Activated naive CD4-positive, alpha-beta T cell treated with anti-CD3 and anti-CD28 coated beads, Interleukin-2, amount 50 U/mL, for 24 hours (primary cell): ENCODE results near the gene PTPN18.
A peak's percentile ranks its signal among the peaks of the same experiment; 100 is the strongest.
"Not testable (repeated sequence)": the region's sequence is repeated elsewhere in the genome, so short reads cannot be mapped to it uniquely, and the experiment has no call there.

Experiments used
- H3K27ac Mint-ChIP-seq: one replicate; pipeline ENCODE4 v1.8.0; 2021; ENCODE audit warnings: mild to moderate bottlenecking, mixed read lengths
- H3K27me3 Mint-ChIP-seq: one replicate; pipeline ENCODE4 v1.8.0; 2021; ENCODE audit warnings: mixed read lengths
- H3K36me3 Mint-ChIP-seq: one replicate; pipeline ENCODE4 v1.8.0; 2021; ENCODE audit warnings: mixed read lengths
- H3K4me1 Mint-ChIP-seq: one replicate; pipeline ENCODE4 v1.8.0; 2021; ENCODE audit warnings: mixed read lengths
- H3K4me3 Mint-ChIP-seq: one replicate; pipeline ENCODE4 v1.8.0; 2021; ENCODE audit warnings: mild to moderate bottlenecking, mixed read lengths
- H3K9me3 Mint-ChIP-seq: one replicate; pipeline ENCODE4 v1.8.0; 2021; ENCODE audit warnings: mixed read lengths

The PTPN18 gene

DNA sequence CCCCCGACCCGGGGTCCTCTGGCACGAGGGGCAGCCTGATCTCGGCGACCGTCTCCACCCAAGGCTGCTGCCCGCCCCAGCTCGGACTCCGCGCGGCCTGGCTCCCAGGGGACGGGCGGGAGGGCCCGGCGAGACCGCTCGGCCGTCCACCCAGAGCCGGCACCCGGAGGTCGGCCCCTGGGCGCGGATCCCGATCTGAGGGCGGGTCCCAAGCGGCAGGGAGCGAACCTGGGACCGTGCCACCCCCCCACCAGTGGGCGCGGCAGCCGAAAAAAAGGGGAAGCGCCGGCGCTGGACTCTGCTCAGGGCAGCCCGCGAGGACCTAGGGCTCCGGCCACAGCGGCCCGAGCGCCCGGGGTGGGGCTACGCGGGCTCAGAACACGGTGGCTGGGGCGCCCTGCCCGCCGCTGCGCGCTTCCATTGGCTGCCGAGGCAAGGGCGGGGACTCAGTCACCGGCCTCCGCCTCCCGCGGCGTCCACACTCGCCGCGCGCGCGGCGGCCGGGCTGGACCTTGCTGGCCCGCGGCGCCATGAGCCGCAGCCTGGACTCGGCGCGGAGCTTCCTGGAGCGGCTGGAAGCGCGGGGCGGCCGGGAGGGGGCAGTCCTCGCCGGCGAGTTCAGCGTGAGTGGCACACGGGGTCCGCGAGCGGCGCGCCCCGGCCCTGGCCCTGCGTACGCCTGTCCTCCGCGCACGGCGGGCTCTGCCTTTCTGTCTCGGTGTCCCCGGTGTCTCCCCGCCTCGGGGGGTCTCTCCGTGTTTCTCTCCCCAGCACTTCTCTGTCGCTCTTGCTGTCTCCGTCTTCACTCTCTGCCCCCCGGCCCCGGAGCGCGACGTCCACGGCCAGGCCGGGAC is at the start of gene PTPN18:
Gene PTPN18, plus strand, starts transcription at position 479 of the 854 bp plus-strand sequence. Its CDS starts 52 bp downstream, at position 531.
- no peak within 1 kb of the TSS for H3K27ac Mint-ChIP-seq
- no peaks in the 10 kb centered on the region for H3K9me3 Mint-ChIP-seq
- peaks cover 16% of the 10 kb centered on the region for H3K4me1 Mint-ChIP-seq
- peak within 1 kb of the TSS; percentile 80 for H3K4me3 Mint-ChIP-seq
- peaks cover 2% of the 10 kb centered on the region for H3K36me3 Mint-ChIP-seq
- no peaks in the 10 kb centered on the region for H3K27me3 Mint-ChIP-seq

DNA sequence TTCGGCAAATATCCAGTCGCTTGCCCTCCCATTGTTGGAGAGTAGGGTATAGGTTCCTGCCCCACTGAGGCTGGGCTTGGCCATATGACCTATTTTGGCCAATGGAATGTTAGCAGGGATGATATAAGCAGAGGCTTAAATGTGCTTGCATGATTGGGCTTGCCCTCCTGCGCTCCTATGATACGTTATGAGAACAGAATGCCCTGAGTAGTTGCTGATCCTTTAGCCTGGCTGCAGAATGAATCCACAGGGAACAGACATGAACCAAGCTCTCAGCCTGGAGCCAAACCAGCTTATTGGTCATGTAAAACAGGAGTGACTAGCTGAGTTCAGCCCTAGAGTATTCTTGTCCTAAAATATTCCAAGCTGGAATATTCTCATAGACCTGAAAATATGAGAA is 48.0 kb upstream of the PTPN18 start:
- Mint-ChIP-seq H3K36me3 (no peaks in the 10 kb centered on the region), H3K27me3 (peaks cover 2% of the 10 kb centered on the region), H3K4me1 (no peaks in the 10 kb centered on the region), H3K27ac (no peak overlapping the region), H3K4me3 (no peak overlapping the region), H3K9me3 (no peaks in the 10 kb centered on the region)

DNA sequence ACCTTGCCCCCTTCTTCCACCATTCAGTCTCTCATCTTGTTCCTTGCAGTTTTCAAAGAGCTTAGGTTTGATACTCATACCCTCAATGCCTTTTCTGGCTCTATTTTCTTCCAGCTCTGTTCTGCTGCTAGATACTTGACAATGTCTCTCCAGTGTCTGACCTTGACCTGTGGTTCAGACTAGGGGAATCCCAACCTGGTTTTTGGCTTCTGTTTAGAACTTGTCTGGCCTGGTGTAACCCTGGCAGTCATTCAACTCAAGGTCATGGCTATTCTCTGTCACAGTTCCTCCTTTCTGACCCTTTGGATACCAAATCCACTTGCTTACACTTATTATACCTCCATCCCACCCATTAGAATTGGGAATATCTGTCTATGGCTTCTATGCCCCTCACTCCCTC is 45.0 kb upstream of the PTPN18 start:
- Mint-ChIP-seq H3K4me1 (no peaks in the 10 kb centered on the region), H3K36me3 (no peaks in the 10 kb centered on the region), H3K4me3 (no peak overlapping the region), H3K27me3 (no peaks in the 10 kb centered on the region), H3K9me3 (no peaks in the 10 kb centered on the region), H3K27ac (no peak overlapping the region)

- Mint-ChIP-seq H3K4me3 (no peak overlapping the region), H3K9me3 (no peaks in the 10 kb centered on the region), H3K4me1 (no peaks in the 10 kb centered on the region), H3K36me3 (no peaks in the 10 kb centered on the region), H3K27ac (no peak overlapping the region), H3K27me3 (no peaks in the 10 kb centered on the region)
Measured at GRCh38 chr2:130313812-130314334, 42.0 kb upstream of the PTPN18 start.

GRCh38 chr2:130314377-130314776 is 41.5 kb upstream of the PTPN18 start:
- no peaks in the 10 kb centered on the region for H3K36me3 Mint-ChIP-seq
- no peaks in the 10 kb centered on the region for H3K27me3 Mint-ChIP-seq
- H3K9me3 Mint-ChIP-seq = no peaks in the 10 kb centered on the region
- H3K4me3 Mint-ChIP-seq = no peak overlapping the region
- no peak overlapping the region for H3K27ac Mint-ChIP-seq
- no peaks in the 10 kb centered on the region for H3K4me1 Mint-ChIP-seq

DNA sequence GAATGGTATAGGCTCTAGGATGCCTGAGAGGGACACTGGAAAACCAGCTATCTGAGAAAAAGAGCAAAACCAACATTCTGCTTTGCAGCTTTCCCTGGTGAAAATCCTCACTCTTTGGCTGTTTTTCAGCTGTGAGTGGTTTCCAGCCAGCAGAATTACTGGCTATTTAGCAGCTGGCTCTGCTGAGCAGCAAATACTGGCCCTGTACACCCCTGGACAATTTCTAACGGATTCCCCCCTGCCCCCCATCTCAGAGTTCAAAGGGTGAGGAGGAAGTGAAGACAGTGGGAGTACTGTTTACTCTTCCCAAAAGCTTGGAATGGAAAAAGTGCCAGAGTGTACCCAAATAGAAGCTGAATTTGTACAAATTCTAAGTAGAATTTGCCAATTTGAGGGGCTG is 39.3 kb upstream of the PTPN18 start:
- no peaks in the 10 kb centered on the region for H3K36me3 Mint-ChIP-seq
- H3K9me3 Mint-ChIP-seq = no peaks in the 10 kb centered on the region
- no peak overlapping the region for H3K4me3 Mint-ChIP-seq
- H3K4me1 Mint-ChIP-seq = no peaks in the 10 kb centered on the region
- H3K27me3 Mint-ChIP-seq = peaks cover 3% of the 10 kb centered on the region
- H3K27ac Mint-ChIP-seq = no peak overlapping the region

DNA sequence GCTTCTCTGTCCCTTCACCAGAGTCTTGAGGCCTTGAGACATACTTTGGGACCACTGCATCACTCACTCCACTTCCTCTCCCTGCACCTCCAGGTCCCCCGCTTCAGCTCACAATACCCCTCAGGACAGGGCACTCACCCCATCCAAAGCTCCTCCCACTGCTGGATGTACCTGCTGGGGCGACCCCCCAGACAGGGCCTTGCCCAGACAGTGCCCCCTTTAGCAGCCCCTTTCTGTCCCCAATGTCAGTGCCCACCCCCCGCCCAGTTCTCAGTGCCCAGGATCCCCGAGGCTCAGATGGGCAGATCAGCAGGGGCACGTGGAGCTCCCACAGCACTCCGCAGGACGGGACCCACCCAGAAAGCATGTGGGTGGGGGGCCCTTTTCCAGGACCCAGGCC is 37.0 kb upstream of the PTPN18 start:
- Mint-ChIP-seq H3K4me1 (no peaks in the 10 kb centered on the region), H3K9me3 (no peaks in the 10 kb centered on the region), H3K27ac (no peak overlapping the region), H3K36me3 (no peaks in the 10 kb centered on the region), H3K27me3 (peaks cover 4% of the 10 kb centered on the region), H3K4me3 (no peak overlapping the region)

DNA sequence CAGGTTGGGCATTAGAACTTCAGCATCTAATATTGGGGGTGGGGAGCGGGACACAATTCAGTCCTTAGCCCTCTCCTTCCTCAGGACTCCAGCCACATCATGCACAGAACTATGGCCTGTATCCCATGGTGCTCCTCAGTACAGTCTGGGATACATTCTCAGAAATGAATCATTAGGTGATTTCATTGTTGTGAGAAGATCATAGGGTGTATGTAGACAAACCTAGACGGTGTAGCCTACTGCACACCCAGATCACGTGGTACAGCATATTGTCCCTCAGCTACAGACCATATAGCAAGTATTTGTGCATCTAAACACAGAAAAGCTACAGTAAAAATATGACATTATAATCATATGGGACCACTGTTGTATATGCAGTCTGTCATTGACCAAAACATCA is 36.3 kb upstream of the PTPN18 start:
- Mint-ChIP-seq H3K9me3 (no peaks in the 10 kb centered on the region), H3K36me3 (no peaks in the 10 kb centered on the region), H3K4me3 (no peak overlapping the region), H3K4me1 (no peaks in the 10 kb centered on the region), H3K27me3 (peaks cover 4% of the 10 kb centered on the region), H3K27ac (no peak overlapping the region)

DNA sequence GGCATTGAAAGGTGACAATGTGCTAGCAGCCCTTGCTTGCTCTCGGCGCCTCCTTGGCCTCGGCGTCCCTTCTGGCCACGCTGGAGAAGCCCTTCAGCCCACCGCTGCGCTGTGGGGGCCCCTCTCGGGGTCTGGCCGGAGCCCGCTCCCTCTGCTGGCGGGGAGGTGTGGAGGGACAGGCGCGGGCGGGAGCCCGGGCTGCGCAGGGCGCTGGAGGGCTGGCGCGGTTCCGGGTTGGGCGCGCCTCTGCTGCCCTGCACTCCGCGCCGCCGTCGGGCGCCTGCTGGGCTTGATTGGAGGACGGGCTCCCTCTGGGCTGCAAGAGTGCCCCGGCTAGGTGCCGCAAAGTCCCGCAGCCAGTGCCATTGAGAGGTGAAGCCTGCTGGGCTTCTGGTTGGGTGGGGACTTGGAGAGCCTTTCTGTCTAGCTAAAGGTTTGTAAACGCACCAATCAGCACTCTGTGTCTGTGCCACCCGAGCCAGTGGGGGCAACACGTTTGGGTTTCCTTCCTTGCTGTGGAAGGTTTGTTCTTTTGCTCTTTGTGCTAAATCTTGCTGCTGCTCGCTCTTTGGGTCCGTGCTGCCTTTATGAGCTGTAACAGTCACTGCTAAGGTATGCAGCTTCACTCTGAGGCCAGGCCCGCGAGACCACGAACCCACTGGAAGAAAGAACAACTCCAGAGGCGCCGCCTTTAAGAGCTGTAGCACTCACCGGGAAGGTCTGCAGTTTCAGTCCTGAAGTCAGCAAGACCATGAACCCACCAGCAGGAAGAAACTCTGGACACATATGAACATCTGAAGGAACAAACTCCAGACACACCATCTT is 27.9 kb upstream of the PTPN18 start:
- H3K27ac Mint-ChIP-seq = no peak overlapping the region
- H3K27me3 Mint-ChIP-seq = peaks cover 25% of the 10 kb centered on the region
- no peaks in the 10 kb centered on the region for H3K9me3 Mint-ChIP-seq
- no peak overlapping the region for H3K4me3 Mint-ChIP-seq
- H3K4me1 Mint-ChIP-seq = peaks cover 5% of the 10 kb centered on the region
- no peaks in the 10 kb centered on the region for H3K36me3 Mint-ChIP-seq

DNA sequence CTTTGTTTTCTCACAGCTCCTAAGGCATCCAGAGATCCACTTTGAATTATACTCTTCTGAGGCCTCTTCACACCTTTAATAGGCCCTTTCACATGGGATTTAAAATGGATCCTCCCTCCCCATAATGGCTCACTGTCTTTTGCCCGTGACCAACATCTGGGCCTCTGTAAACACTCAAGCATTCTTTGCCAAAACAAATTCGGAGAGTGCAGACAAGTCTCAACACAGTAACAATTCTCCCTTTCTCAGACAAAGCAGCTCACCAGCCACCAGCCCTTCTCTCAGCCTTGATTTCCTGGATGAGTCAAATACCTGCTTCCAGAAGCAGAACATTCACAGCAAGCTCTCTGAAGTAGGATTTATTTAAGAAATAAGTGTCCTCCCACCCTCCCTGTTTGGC is 27.1 kb upstream of the PTPN18 start:
- H3K27me3 Mint-ChIP-seq = peaks cover 25% of the 10 kb centered on the region

DNA sequence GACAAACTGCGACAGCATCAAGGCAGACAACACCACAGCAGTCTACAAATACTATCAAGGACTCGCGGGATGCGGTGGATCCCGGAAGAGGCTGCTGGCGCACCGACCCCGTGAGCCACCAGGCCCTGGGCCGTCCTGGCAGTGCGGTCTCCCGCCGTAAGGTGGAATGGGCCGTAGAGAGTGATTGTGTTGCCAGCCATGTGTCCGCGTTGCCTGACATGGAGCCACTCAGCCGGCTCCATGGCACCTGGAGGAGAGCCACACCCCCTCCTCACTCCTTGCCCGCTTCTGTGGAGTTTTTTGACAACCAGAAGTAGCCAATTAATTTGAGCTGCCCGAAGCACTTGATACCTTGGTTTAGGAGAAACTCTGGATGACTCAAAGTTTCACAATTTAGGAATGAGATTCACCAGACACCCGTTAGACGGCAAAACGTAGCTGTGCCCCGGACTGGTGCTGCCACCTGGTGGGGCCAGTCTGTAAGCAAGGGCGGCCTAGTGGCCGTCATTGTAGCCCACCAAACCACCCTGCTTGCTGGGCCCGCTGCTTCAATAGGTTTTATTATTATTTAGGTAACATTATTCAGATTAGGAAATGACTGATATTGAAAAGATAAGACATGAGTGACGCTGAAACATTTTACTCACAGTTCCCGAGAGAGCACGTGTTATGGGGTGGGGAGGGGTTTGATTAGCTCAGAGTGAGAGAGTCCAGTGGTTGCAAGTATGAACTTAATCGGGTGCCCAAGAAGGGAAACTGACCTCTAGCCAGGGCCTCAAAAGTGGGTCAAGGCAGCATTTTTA is 23.4 kb upstream of the PTPN18 start:
- H3K36me3 Mint-ChIP-seq = no peaks in the 10 kb centered on the region
- H3K9me3 Mint-ChIP-seq = no peaks in the 10 kb centered on the region
- peaks cover 5% of the 10 kb centered on the region for H3K4me1 Mint-ChIP-seq
- H3K27ac Mint-ChIP-seq = no peak overlapping the region
- H3K4me3 Mint-ChIP-seq = peak overlapping the region; percentile 58
- peaks cover 16% of the 10 kb centered on the region for H3K27me3 Mint-ChIP-seq

More for the DNA sequence above, 27.1 kb upstream of the PTPN18 start:
- Mint-ChIP-seq H3K9me3 (no peaks in the 10 kb centered on the region), H3K4me3 (no peak overlapping the region), H3K36me3 (no peaks in the 10 kb centered on the region), H3K4me1 (peaks cover 5% of the 10 kb centered on the region), H3K27ac (no peak overlapping the region)

GRCh38 chr2:130333253-130333652 is 22.6 kb upstream of the PTPN18 start:
- not testable (repeated sequence) for H3K36me3 Mint-ChIP-seq, H3K4me1 Mint-ChIP-seq, H3K9me3 Mint-ChIP-seq, H3K27ac Mint-ChIP-seq, H3K4me3 Mint-ChIP-seq
- peaks cover 16% of the 10 kb centered on the region for H3K27me3 Mint-ChIP-seq

DNA sequence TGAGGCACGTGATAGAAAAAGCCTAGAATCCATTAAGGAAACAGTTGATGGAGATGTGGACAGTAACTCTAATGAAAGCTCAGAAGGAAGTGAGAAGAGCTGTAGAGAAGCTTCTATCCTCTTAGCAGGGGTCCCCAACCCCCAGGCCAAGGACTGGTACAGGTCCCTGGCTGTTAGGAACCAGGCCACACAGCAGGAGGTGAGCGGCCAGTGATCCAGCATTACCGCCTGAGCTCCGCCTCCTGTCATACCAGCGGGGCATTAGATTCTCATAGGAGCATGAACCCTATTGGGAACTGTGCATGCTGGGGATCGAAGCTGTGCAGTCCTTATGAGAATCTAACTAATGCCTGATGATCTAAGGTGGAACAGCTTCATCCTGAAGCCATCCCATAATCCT is 21.8 kb upstream of the PTPN18 start:
- Mint-ChIP-seq H3K36me3 (peaks cover 5% of the 10 kb centered on the region), H3K9me3 (no peaks in the 10 kb centered on the region), H3K4me1 (peaks cover 5% of the 10 kb centered on the region), H3K4me3 (no peak overlapping the region), H3K27me3 (peaks cover 10% of the 10 kb centered on the region), H3K27ac (no peak overlapping the region)

DNA sequence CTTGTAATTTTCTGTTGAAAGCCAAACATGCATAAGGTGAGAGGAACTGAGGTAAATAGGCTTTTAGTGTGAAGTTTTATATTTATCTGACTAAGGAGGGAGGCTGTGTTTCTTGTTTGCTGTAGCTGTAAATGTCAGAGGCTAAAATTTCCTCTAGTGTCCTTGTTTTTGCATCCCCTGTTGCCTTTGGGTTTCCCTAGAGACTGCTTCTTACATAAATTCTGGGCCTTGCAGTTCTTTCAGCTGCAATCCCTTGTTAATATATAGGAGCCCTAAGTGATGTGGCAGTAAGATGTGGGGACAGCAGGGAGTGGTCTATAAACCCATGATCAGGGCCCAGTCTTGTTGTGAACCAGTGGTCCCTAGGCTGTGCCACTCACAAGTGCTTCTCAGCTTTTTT is 20.6 kb upstream of the PTPN18 start:
- H3K27ac Mint-ChIP-seq = no peak overlapping the region
- H3K9me3 Mint-ChIP-seq = no peaks in the 10 kb centered on the region

DNA sequence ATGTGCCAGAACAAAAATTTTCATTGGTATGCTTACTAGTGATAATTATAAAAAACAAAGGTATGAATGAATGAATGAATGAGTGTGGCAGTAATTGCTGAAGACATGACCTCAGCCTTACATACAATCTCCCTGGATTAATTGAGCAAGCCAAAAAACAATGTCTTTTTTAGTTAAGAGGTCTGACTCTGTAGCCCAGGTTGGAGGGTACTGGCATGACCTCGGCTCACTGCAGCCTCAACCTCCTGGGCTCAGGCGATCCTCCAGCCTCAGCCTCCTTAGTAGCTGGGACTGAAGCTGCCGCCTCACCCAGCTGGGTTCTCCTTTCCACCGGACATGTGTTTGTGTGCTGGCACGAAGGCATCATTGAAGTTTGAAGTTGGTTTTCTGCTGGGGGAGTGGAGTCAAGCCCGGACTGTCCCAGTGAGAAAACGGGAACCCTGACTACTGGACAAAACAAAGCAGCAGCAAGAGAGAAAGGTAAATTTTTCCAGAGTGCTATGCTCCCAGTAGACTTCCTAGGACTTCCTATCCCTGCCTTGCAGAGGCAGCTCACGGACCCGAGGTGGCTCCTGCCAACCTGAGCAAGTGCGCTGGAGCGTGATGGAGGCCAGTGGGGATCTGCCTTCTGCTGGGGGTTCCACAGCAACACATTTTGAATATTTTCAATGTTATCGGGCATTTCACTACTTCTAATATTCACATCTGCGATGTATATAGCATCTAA is 19.5 kb upstream of the PTPN18 start:
- H3K27me3 Mint-ChIP-seq = peaks cover 8% of the 10 kb centered on the region
- H3K27ac Mint-ChIP-seq = no peak overlapping the region
- no peak overlapping the region for H3K4me3 Mint-ChIP-seq
- H3K9me3 Mint-ChIP-seq = no peaks in the 10 kb centered on the region
- H3K4me1 Mint-ChIP-seq = peaks cover 21% of the 10 kb centered on the region
- peaks cover 7% of the 10 kb centered on the region for H3K36me3 Mint-ChIP-seq

More for the DNA sequence above, 20.6 kb upstream of the PTPN18 start:
- Mint-ChIP-seq H3K27me3 (peaks cover 8% of the 10 kb centered on the region), H3K4me1 (peaks cover 13% of the 10 kb centered on the region), H3K4me3 (no peak overlapping the region), H3K36me3 (peaks cover 7% of the 10 kb centered on the region)
